Hematopoietic multipotent progenitor cell treated with erythropoietin and hydrocortisone succinate and interleukin-3 and kit ligand, for 4 days (in vitro differentiated cells): ENCODE measurements around the gene KIF3C.
"Not testable (repeated sequence)": the region's sequence is repeated elsewhere in the genome, so short reads cannot be mapped to it uniquely, and the experiment has no call there.

ENCODE experiments used
- DNase-seq: peaks from one replicate; pipeline ENCODE4 v3.0.0-alpha.2; 2015

KIF3C gene

DNA sequence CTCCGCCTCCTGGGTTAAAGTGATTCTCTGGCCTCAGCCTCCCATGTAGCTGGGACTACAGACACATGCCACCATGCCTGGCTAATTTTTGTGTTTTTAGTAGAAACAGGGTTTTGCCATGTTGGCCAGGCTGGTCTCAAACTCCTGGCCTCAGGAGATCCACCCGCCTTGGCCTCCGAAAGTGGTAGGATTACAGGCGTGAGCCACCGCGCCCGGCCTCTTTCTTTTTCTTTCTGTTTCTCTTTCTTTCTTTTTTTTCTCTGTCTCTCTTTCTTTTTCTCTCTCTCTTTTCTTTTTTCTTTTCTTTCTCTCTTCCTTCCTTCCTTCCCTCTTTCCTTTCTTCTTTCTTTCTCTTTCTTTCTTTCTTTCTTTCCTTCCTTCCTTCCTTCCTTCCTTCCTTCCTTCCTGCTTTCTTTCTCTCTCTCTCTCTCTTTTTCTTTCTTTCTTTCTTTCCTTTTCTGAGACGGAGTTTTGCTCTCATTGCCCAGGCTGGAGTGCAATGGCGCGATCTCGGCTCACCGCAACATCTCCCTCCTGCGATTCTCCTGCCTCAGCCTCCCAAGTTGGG, 16.6 kb upstream of the KIF3C start:
- not testable (repeated sequence) for DNase-seq

- no peak for DNase-seq
Observed at GRCh38 chr2:25996844-25997243, 14.5 kb upstream of the KIF3C start.

- no peak for DNase-seq
Observed at GRCh38 chr2:25994509-25994908, 12.2 kb upstream of the KIF3C start.

- no peak for DNase-seq
Observed at GRCh38 chr2:25993049-25993448, 10.8 kb upstream of the KIF3C start.

GRCh38 chr2:25992556-25992955, 10.3 kb upstream of the KIF3C start:
- DNase-seq: no peak

DNA sequence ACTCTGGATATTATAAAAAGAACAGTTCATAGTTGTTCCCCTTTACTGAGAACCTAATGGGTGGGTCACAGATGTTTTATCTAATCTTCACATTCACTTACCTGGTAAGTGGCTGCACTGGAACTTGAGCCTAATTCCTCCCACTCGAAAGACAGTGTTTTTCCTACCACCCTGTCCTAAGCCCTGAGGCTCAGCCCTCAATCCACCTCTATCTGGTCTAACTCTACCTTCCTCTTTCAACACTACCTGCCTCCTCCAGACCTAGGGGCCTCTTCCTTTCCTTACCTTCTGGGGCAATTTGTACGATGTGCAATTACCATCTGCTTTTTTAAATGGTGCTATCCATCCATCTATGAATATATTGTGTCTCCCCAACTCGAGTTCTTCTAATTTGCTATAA, 9.7 kb upstream of the KIF3C start:
- no peak for DNase-seq

DNA sequence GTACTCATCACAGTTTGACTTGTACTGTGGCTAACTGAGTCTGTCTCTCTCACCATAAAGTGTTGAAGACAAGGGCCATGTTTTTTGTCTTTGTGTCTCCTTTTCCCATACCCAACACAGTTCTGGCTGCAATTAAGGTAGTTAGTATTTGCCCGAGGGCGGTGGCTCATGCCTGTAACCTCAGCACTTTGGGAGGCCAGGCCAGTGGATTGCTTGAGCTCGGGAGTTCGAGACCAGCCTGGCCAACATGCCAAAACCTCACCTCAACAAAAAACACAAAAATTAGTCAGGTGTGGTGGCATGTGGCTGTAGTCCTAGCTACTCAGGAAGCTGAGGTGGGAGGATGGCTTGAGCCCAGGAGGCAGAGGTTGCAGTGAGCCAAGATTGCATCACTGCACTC, 6.9 kb upstream of the KIF3C start:
- no peak for DNase-seq

GRCh38 chr2:25988134-25988533, 5.8 kb upstream of the KIF3C start:
- no peak for DNase-seq

- DNase-seq: no peak
Observed at GRCh38 chr2:25983735-25984134, 1.4 kb upstream of the KIF3C start.

DNA sequence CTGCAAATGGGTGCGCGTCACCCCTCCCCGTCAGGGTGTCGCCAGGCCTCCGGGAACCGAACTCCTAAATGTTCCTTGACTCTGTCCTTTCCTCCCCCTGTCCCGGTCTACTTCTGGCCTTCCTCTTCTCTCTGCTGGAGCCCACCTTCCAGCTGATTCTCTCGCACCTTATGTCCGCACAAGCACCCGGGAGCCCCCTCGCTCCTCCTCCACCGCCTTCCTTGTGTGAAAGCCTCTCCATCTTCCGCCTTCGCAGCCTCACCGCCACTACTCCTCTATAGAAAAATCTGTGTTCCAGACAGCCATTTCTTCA, 627 bp upstream of the KIF3C start:
- DNase-seq: no peak

DNA sequence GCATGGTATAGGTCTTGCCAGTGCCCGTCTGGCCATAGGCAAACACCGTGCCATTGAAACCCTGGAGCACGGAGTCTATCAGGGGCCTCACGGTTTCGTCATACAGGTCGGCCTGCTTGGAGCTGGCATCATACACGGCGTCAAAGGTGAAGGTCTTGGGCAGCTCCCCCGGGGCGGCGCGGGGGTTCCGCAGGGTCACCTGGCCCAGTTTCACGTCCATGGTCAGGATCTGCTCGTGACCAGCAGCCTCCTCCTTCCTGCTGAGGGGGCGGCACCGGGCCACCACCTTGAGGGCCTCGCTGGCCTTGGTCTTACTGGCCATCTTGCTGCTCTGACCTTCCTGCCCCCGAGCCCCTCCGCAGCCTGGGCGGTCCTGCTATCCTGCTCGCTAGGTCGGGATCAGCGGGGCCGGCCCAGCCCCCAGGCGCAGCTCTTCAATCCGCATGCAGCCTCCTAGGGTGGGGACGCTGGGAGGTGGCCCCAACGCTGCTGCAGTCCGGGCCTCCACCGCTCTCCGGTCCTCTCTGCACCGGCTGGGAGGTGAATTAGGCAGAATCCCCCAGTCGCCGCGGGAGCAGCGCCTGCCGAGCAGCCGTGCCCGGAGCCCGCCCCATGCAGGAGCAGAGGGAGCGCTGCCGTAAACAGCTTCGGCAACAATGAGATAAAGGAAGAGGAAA, 563 bp downstream of the KIF3C start:
- DNase-seq: peak; percentile 57

DNA sequence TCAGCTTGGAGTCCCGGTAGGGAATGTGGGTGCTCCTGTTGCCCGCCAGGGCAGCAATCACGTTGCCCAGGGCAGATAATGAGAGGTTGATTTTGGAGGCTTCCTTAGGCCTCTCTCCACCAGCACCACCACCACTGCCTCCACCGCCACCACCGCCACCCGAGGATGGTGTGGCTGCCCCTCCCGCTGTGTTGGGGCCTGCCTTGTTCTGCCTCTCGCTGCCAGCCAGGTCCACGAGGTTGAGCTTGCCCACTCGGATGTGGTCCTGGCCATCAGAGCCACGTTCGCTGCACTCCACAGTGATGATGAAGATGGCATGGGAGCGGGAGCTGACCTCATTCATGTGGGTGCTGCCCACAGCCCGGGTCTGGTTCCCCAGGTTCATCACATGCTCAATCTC, 1.3 kb downstream of the KIF3C start:
- no peak for DNase-seq

GRCh38 chr2:25980076-25980887, 2.0 kb downstream of the KIF3C start:
- no peak for DNase-seq

DNA sequence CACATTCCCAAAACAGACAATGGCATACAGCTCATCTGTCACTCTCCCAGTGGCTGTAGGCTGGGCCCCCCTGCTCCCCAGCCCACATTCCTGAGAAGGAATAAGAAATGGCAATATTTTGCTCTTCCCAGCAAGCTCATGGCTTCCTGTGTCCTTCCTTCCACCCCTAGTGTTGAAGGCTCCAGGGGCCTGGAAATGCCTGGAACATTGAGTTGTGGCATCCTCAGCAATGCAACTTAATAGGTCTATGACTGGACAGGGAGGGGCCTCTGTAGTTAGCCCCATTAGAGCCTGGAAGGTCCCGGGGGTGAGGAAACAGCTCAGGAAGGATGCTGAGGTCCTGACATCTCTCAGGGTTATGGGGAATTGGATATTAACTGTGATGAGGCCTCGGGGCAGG, 3.3 kb downstream of the KIF3C start:
- DNase-seq: no peak

GRCh38 chr2:25977768-25978167, 4.5 kb downstream of the KIF3C start:
- DNase-seq: no peak

GRCh38 chr2:25976983-25977741, 5.1 kb downstream of the KIF3C start:
- no peak for DNase-seq

- DNase-seq: no peak
Observed at GRCh38 chr2:25972049-25972823, 10.1 kb downstream of the KIF3C start.

DNA sequence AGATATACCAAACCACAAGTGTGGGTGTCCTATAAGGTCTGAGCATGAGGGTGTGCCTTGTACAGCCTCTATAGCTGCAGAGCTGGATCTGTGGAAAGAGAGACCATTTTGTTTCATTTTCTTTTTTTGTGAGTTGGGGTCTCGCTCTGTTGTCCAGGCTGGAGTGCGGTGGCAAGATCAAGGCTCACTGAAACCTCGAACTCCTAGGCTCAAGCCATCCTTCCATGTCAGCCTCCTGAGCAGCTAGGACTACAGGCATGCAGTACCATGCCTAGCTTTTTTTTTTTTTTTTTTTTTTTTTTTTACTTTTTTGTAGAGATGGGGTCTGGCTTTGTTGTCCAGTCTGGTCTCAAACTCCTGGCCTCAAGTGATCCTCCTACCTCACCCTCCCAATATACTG, 10.7 kb downstream of the KIF3C start:
- no peak for DNase-seq

DNA sequence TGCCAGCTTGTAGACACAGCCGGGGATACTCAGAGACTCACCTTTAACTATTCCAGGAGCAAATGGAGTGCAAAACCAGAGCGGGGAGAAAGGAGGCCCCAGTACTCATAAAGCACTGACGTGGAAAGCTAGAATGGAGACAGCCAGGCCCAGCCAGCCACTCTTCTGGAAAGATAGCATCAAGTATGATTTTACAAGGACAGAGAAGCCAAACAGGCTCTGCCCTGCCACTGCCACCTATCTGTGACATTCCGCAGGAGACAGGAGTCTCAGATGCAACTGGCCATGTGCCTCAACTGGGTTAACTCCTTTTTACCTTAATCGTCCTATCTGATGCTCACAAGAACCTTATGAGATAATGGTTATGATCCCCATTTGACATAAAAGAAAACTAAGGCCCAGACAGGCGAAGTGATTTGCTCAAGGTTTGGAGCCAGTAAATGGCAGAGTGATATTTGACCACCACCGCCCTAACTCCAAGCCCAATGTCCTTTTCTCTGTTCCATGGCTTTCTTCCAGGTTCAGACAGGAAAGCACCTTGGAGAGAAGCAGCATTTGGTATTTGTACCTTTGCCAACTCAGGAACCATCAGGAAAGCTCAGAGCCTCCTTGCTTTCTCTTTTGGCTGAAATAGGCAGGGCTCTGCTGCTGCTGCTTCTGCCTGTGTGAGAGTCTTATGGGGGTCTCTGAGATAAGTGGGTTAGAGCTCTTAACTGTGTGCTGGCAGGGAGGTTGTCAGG, 15.6 kb downstream of the KIF3C start:
- DNase-seq: no peak

DNA sequence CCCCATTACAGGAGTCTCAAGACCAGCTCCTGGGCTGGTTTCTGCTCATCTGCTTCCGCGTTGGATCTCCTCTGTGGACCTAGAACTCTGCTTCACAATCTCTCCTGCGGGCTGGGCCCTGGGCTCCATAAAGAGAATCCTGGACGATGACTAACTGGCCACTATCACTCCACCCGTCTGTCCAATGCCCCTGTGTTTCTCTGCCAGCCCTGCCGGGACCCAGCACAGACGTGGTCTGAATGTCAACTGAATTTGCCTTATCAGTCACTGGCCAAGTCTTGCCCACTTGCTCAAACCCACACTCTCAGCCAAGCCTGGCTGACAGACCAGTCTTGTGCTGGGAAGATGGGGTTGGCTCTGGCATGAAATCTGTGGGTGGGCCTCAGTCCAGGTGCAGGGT, 17.4 kb downstream of the KIF3C start:
- peak; percentile 81 for DNase-seq

DNA sequence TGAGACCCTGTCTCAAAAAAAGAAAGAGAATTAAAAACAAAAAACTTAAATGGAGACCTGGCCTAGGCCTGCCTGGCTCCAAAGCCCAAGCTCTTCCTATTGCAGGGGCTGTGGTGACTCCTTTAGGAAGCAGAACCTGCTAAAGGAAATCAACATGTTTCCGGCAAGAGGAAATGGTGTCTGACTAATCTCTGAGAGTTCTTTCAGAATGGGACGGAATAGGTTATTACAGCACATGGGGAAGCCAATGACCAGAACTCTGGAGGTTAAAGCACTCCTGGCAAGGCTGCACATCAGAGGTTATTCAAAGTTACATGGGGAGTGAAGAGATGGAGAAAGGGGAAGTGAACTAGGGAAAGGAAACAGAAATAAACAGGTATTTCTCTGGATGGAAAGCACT, 21.4 kb downstream of the KIF3C start:
- DNase-seq: peak; percentile 68

DNA sequence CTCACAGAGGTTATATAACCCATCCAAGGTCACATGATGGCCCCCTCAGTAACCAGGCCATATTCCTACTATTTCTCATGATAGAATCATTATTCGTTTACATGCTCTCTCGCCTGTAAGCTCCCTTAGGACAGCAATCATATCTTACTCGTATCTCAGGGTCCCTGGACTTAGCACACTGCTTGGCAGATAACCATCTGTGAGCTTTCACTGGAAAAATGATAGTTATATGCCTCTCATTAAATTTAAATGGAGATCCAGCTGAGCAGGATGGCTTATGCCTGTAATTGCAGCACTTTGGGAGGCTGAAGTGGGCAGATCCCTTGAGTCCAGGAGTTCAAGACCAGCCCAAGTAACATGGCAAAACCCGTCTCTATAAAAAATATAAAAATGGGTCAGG, 21.9 kb downstream of the KIF3C start:
- no peak for DNase-seq
